ENCODE results near the gene SYMPK. TPM values are rescaled to one million over a fixed set of nuclear protein-coding genes. Genes with fewer than 3 reads are reported as not detected.

The SYMPK gene
- total RNA-seq (100 to 1,000 TPM in 1 of 5 donors, 10 to 100 TPM in 4; 89.7 to 102 (median 94.7) TPM), total RNA-seq (60.5 to 107 (median 87.8) reads per million in 29 experiments)
- total RNA-seq (2013), result 46.8 TPM

DNA sequence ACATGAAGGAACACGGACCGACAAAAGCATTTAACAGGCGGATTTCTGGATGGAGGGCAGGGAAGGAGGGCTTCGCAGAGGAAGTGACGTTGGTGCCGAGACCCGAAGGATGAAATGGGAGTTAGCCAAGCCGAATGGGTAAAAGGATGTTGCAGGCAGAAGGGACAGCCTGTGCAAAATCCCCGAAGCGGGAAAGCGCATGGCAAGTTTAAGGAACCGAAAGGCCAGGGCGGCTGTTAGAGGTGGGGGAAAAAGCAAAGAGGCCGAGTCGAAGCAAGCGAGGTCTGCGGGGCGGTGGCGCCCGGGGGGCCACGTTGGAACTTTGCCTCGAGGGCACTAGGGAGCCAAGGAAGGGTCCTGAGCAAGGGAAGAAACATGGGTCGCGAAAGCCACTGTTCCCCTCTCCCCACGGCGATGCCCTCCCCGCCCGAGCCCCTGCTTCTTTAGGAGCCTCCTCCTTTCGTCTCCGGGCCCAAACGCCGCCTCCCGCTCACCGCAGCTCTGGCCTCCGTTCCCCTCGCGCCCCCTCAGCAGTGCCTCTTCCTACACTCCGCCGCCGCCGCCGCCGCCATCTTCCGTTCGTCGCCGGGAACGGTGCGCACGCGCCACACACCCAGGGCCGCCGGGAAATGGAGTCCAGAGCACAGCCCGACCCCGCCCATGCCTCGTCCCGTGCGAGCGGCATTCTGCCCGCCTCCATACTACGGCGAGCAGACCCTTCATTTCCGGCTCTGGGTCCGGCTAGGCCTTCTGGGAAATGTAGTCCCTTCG, at the start of gene SYMPK:
TSS of gene SYMPK (minus strand) at position 584 of the 771 bp plus-strand sequence. CDS start 8,652 bp downstream, outside the sequence.
- Mint-ChIP-seq H3K27ac (peak within 1 kb of the TSS; percentile 70 to 93), H3K4me3 (peak within 1 kb of the TSS; percentile 92 to 99 (median 95)), H3K4me1 (peaks cover 23 to 43% (median 33%) of the 10 kb centered on the region in 3 donors), H3K9me3 (no peaks in the 10 kb centered on the region), H3K36me3 (peaks cover 8% of the 10 kb centered on the region), H3K27me3 (peaks cover 15 to 18% of the 10 kb centered on the region in 2 donors)
- WGBS (ENCODE audit: insufficient coverage), result under 1% methylated on average over 65 of the region's 65 CpGs
- peaks cover 0 to 26% of the 10 kb centered on the region in 2 experiments for H3K27me3 ChIP-seq (replicated peaks in 1 of 2; ENCODE audit: control insufficient read depth in 2 of 2, extremely low read depth in 1 of 2, insufficient read depth in 2 of 2, low read length in 1 of 2)
- H3K4me3 ChIP-seq (ENCODE audit: control insufficient read depth in 1 of 2, extremely low read depth in 1 of 2, low read length in 1 of 2), result peak within 1 kb of the TSS; percentile 90 to 95
- H3K27ac ChIP-seq (ENCODE audit: low read length), result peak within 1 kb of the TSS; percentile 86
- DNase-seq, result peak; percentile 95 to 99 (median 98)
- ChIA-PET CTCF (interaction anchor here in 1 of 2 donors (0.5 to 1.2 kb wide), 9 partner anchors 20 to 1186 kb away, joined by 3 to 15 read pairs (median 4); partner anchors contain the start of genes CCDC61, DMWD, IRF2BP1 and MYPOP), POLR2A (interaction anchor here in 1 of 2 donors (0.6 to 1.0 kb wide), 2 partner anchors 23 to 146 kb away, joined by 3 to 4 read pairs; partner anchors contain the start of gene IRF2BP1)
- peaks cover 0 to 32% of the 10 kb centered on the region in 2 experiments for H3K4me1 ChIP-seq (ENCODE audit: control insufficient read depth in 1 of 2, extremely low read depth in 1 of 2, insufficient read depth in 2 of 2, low read length in 2 of 2)
- peaks cover 0 to 19% of the 10 kb centered on the region in 2 donors for H3K36me3 ChIP-seq (ENCODE audit: control insufficient read depth in 2 of 2, extremely low read depth in 1 of 2, insufficient read depth in 1 of 2, low read length in 1 of 2)
- peak; percentile 96 to 98 (median 98) for ATAC-seq (replicated peaks in 1 of 4)
- H3K9me3 ChIP-seq, result no peaks in the 10 kb centered on the region

DNA sequence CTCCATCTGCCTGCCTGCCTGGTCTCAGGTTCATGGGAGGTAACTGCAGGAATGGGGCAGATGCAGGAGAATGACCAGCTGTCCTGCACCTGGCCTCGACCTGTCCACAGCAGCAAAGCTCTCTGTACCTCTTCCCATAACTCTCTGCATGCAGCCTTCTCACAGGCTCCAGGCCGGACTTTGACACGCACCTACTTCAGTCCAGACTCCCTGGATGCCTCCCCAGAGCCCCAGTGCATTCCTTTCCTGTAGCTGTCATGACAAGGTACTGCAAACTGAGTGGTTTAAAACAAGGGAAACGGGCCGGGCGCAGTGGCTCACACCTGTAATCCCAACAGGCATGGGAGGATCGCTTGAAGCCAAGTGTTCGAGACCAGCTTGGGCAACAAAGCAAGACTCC, 48.3 kb upstream of the SYMPK start:
- no peaks in the 10 kb centered on the region for H3K4me1 Mint-ChIP-seq
- no peak for DNase-seq
- Histone ChIP-seq H3K9me3 (no peaks in the 10 kb centered on the region), H3K4me3 (ENCODE audit: control insufficient read depth in 1 of 2, extremely low read depth in 1 of 2, low read length in 1 of 2) (no peak overlapping the region), H3K36me3 (ENCODE audit: control insufficient read depth in 2 of 2, extremely low read depth in 1 of 2, insufficient read depth in 1 of 2, low read length in 1 of 2) (no peaks in the 10 kb centered on the region), H3K27ac (ENCODE audit: low read length) (no peak overlapping the region), H3K4me1 (ENCODE audit: control insufficient read depth in 1 of 2, extremely low read depth in 1 of 2, insufficient read depth in 2 of 2, low read length in 2 of 2) (no peaks in the 10 kb centered on the region), H3K27me3 (replicated peaks in 1 of 2; ENCODE audit: control insufficient read depth in 2 of 2, extremely low read depth in 1 of 2, insufficient read depth in 2 of 2, low read length in 1 of 2) (peaks cover 5 to 53% of the 10 kb centered on the region in 2 experiments)
- no peaks in the 10 kb centered on the region for H3K36me3 Mint-ChIP-seq
- H3K4me3 Mint-ChIP-seq, result no peak overlapping the region
- ChIA-PET POLR2A (no interaction called here), CTCF (no interaction called here)
- H3K27ac Mint-ChIP-seq, result no peak overlapping the region
- H3K27me3 Mint-ChIP-seq, result peaks cover 29 to 41% of the 10 kb centered on the region in 2 donors
- ATAC-seq (replicated peaks in 1 of 4), result no peak
- no peaks in the 10 kb centered on the region for H3K9me3 Mint-ChIP-seq
- WGBS (ENCODE audit: insufficient coverage), result 55% methylated on average over 3 of the region's 8 CpGs

DNA sequence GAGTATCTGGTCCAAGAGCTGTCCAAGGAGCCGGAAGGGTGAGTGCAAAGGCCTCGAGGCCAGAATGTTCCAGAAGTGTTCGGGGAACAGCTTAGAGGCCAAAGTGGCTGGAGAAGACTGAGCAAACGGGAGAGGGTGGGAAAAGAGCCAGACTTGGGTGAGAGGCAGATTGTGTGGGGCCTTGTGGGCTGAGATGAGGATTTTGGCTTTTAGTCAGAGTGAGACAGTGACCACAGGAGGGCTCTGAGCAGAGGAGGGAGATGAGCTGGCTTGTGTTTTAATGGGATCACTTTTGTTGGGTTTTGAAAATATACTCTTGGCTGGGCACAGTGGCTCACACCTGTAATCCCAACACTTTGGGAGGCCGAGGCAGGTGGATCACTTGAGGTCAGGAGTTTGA, 46.0 kb upstream of the SYMPK start:
- ChIA-PET CTCF (no interaction called here), POLR2A (no interaction called here)
- Histone ChIP-seq H3K27me3 (replicated peaks in 1 of 2; ENCODE audit: control insufficient read depth in 2 of 2, extremely low read depth in 1 of 2, insufficient read depth in 2 of 2, low read length in 1 of 2) (peaks cover 0 to 38% of the 10 kb centered on the region in 2 experiments), H3K27ac (ENCODE audit: low read length) (no peak overlapping the region), H3K9me3 (no peaks in the 10 kb centered on the region), H3K4me3 (ENCODE audit: control insufficient read depth in 1 of 2, extremely low read depth in 1 of 2, low read length in 1 of 2) (no peak overlapping the region), H3K36me3 (ENCODE audit: control insufficient read depth in 2 of 2, extremely low read depth in 1 of 2, insufficient read depth in 1 of 2, low read length in 1 of 2) (no peaks in the 10 kb centered on the region), H3K4me1 (ENCODE audit: control insufficient read depth in 1 of 2, extremely low read depth in 1 of 2, insufficient read depth in 2 of 2, low read length in 2 of 2) (no peaks in the 10 kb centered on the region)
- H3K9me3 Mint-ChIP-seq, result no peaks in the 10 kb centered on the region
- no peak overlapping the region for H3K27ac Mint-ChIP-seq
- DNase-seq (no peak), ATAC-seq (replicated peaks in 1 of 4) (no peak)
- no peaks in the 10 kb centered on the region for H3K36me3 Mint-ChIP-seq
- H3K27me3 Mint-ChIP-seq, result peaks cover 25 to 38% of the 10 kb centered on the region in 2 donors
- no peak overlapping the region for H3K4me3 Mint-ChIP-seq
- WGBS (ENCODE audit: insufficient coverage), result 72% methylated on average over 3 of the region's 5 CpGs
- peaks cover 0 to 3% (median 0%) of the 10 kb centered on the region in 3 donors for H3K4me1 Mint-ChIP-seq

DNA sequence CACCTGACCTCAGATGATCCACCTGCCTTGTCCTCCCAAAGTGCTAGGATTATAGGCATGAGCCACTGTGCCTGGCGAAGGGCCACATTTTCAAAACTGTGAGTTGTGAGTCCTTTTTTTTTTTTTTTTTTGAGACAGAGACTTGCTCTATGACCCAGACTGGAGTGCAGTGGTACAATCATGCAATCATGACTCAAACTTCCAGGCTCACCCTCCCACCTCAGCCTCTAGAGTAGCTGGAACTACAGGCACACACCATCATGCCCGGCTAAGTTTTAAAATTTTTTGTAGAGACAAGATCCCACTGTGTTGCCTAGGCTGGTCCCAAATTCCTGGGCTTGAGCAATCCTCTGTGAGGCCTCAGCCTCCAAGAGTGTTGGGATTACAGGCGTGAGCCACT, 43.3 kb upstream of the SYMPK start:
- Mint-ChIP-seq H3K27me3 (peaks cover 7 to 22% of the 10 kb centered on the region in 2 donors), H3K4me3 (no peak overlapping the region), H3K27ac (no peak overlapping the region), H3K36me3 (no peaks in the 10 kb centered on the region), H3K9me3 (no peaks in the 10 kb centered on the region), H3K4me1 (peaks cover 4 to 12% (median 7%) of the 10 kb centered on the region in 3 donors)
- no peaks in the 10 kb centered on the region for H3K9me3 ChIP-seq
- H3K4me3 ChIP-seq (ENCODE audit: control insufficient read depth in 1 of 2, extremely low read depth in 1 of 2, low read length in 1 of 2), result no peak overlapping the region
- H3K4me1 ChIP-seq (ENCODE audit: control insufficient read depth in 1 of 2, extremely low read depth in 1 of 2, insufficient read depth in 2 of 2, low read length in 2 of 2), result peaks cover 4 to 19% of the 10 kb centered on the region in 2 experiments
- ATAC-seq (replicated peaks in 1 of 4) (no peak), DNase-seq (no peak)
- ChIA-PET POLR2A (no interaction called here), CTCF (interaction anchor here in 1 of 2 donors (0.6 kb wide), 1 partner anchor 197 kb away, joined by 11 read pairs; no protein-coding TSS in a partner anchor)
- H3K36me3 ChIP-seq (ENCODE audit: control insufficient read depth in 2 of 2, extremely low read depth in 1 of 2, insufficient read depth in 1 of 2, low read length in 1 of 2), result no peaks in the 10 kb centered on the region
- WGBS (ENCODE audit: insufficient coverage), result 80% methylated on average over 2 of the region's 3 CpGs
- no peak overlapping the region for H3K27ac ChIP-seq (ENCODE audit: low read length)
- peaks cover 0 to 13% of the 10 kb centered on the region in 2 experiments for H3K27me3 ChIP-seq (replicated peaks in 1 of 2; ENCODE audit: control insufficient read depth in 2 of 2, extremely low read depth in 1 of 2, insufficient read depth in 2 of 2, low read length in 1 of 2)

DNA sequence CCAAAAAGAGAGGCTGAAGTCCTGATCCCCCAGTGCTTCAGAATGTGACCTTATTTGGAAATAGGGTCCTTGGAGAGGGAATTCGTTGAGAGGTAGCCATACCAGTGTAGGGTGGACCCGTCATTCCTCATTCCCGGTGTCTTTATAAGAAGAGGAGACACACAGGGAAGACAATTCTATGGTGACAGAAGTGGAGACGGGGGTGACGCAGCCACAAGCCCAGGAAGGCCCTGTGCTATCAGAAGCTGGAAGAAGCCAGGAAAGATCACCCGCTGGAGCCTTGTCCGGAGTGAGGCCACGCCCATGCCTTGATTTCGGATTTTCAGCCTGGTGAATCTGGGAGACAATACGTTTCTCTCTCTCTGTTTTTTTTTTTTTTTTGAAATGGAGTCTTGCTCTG, 42.1 kb upstream of the SYMPK start:
- ChIA-PET POLR2A (no interaction called here), CTCF (no interaction called here)
- Mint-ChIP-seq H3K4me1 (peaks cover 14 to 23% (median 17%) of the 10 kb centered on the region in 3 donors), H3K36me3 (peaks cover 8% of the 10 kb centered on the region), H3K9me3 (no peaks in the 10 kb centered on the region), H3K4me3 (no peak overlapping the region), H3K27ac (no peak overlapping the region), H3K27me3 (peaks cover 3 to 14% of the 10 kb centered on the region in 2 donors)
- no peaks in the 10 kb centered on the region for H3K9me3 ChIP-seq
- no peak for DNase-seq
- H3K4me3 ChIP-seq (ENCODE audit: control insufficient read depth in 1 of 2, extremely low read depth in 1 of 2, low read length in 1 of 2), result no peak overlapping the region
- no peak for ATAC-seq (replicated peaks in 1 of 4)
- H3K36me3 ChIP-seq (ENCODE audit: control insufficient read depth in 2 of 2, extremely low read depth in 1 of 2, insufficient read depth in 1 of 2, low read length in 1 of 2), result peaks cover 0 to 5% of the 10 kb centered on the region in 2 donors
- peaks cover 4 to 30% of the 10 kb centered on the region in 2 experiments for H3K4me1 ChIP-seq (ENCODE audit: control insufficient read depth in 1 of 2, extremely low read depth in 1 of 2, insufficient read depth in 2 of 2, low read length in 2 of 2)
- peaks cover 0 to 10% of the 10 kb centered on the region in 2 experiments for H3K27me3 ChIP-seq (replicated peaks in 1 of 2; ENCODE audit: control insufficient read depth in 2 of 2, extremely low read depth in 1 of 2, insufficient read depth in 2 of 2, low read length in 1 of 2)
- WGBS (ENCODE audit: insufficient coverage), result 86% methylated on average over 9 of the region's 10 CpGs
- no peak overlapping the region for H3K27ac ChIP-seq (ENCODE audit: low read length)

Measured in T-cell (primary cell).